Hindlimb muscle (tissue), 1 donor: ENCODE data around the gene GNB2. TPM values are rescaled to one million over a fixed set of nuclear protein-coding genes. Genes with fewer than 3 reads are reported as not detected.
"Not testable (repeated sequence)": the region's sequence is repeated elsewhere in the genome, so short reads cannot be mapped to it uniquely, and the experiment has no call there.

Source experiments
- DNase-seq: peaks from one replicate; pipeline ENCODE4 v3.0.0-alpha.2; 2013
- polyA plus RNA-seq: library from polyadenylated mRNA; unstranded; fragments of 120-200 nt; gene quantifications from one replicate; pipeline ENCODE4 v1.2.1, GENCODE V29; 2013; ENCODE audit not compliant: insufficient read length

GNB2 gene
- polyA plus RNA-seq, 1 donor, result 159 TPM

GRCh38 chr7:100665168-100665726, 8.3 kb upstream of the GNB2 start:
- no peak for DNase-seq

DNA sequence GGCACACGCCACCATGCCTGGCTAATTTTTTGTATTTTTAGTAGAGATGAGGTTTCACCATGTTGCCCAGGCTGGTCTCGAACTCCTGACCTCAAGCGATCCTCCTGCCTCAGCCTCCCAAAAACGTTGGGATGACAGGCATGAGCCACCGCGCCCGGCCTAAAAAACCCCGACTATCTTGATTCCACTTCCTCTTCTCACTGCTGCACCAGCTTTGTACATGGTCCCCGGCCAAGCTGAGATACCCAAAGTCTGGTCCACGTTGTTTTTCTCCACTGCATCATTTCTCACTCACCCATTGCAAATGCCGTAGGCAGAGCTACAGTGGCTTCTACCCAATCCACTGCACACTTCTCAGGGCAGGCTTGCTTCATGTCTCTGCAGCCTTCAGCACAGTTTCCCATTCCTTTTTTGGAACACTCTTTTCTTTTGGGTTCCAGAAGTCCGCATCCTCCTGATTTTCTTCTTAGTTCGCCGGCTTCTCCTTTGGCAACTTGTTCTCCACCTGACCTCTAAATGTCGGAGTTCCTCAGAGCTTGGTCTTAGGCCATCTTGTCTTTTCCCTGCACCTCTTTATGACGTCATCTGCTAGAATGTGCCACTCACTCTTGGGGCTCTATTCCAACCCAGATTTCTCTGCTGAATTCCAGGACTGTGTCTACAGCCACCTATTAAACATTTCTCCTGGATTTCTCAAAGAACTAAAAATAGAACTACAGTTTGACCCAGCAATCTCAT, 6.0 kb upstream of the GNB2 start:
- no peak for DNase-seq

DNA sequence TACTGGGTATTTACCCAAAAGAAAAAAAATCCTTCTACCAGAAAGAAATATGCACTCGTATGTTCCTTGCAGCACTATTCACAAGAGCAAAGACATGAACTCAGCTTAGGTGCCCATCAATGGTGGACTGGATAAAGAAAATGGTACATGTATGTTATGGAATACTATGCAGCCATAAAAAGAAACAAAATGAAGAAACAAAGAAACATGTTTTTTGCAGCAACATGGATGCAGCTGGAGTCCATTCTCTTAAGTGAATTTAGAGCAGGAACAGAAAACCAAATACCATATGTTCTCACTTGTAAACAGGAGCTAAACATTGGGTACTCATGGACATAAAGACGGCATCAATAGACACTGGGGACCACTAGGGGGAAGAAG, 5.5 kb upstream of the GNB2 start:
- DNase-seq, result no peak

DNA sequence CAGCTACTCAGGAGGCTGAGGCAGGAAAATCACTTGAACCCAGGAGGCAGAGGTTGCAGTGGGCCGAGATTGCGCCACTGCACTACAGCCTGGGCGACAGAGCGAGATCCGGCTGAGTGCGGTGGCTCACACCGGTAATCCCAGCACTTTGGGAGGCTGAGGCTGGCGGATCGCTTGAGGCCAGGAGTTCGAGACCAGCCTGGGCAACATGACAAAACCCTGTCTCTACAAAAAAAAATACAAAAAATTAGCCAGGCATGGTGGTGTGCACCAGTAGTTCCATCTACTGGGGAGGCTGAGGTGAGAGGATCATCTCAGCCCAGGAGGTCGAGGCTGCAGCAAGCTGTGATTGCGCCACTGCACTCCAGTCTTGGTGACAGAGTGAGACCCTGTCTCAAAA, 4.4 kb upstream of the GNB2 start:
- DNase-seq, result not testable (repeated sequence)

- DNase-seq, result no peak
These were observed 3.5 kb upstream of the GNB2 start for GRCh38 chr7:100670074-100670473.

DNA sequence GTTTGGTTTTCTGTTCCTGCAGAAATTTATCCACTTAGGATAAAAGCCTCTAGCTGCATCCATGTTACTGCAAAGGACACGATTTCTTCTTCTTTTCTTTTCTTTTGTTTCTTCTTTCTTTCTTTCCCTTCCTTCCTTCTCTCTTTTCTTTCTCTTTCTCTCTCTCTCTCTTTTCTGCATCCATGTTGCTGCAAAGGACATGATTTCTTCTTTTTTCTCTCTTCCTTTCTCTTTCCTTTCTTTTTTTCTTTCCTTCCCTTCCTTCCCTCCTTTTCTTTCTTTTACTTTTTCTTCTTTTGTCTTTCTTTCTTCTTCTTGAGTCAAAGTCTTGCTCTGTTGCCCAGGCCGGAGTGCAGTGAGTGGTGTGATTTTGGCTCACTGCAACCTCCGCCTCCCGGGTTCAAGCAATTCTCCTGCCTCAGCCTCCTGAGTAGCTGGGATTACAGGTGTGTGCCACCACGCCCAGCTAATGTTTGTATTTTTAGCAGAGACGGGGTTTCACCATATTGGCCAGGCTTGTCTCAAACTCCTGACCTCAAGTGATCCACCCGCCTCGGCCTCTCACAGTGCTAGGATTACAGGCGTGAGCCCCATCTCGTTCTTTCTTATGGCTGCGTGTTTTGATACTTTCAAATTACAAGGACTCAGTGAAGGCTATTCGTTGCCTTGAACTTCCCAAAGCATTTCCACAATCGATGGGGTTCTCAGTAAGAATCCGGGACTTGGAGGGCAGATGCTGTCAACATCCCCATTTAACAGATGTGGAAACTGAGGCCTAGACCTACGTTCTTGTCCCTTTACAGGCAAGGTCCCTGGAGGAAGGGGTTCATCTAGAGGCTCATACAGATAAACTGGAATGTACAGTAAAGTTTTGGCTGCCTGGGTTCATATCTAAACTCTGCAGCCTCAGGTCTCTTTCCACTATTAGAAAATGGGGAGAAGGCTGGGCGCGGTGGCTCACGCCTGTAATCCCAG, 1.9 kb upstream of the GNB2 start:
- DNase-seq, result no peak

GRCh38 chr7:100673942-100674410, 436 bp downstream of the GNB2 start:
- no peak for DNase-seq

- no peak for DNase-seq
These were observed 1.0 kb downstream of the GNB2 start for GRCh38 chr7:100674411-100675104.

DNA sequence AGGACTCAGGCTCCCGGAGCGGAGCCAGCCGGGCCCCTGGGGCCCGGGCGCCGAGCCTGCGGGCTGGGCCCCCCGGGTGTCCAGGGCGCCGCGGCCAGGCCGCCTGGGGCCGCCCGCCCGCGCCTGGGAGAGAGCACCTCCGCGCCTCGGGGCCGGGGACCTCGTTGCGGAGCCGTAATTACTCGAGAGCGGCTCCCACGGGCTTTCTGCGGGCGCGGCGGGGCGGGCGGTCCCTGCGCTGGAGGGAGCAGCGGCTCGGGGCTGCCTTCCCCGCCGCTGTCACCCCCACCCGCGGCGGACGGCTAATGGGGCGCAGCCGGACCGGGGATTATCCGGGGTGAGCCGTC, 1.5 kb downstream of the GNB2 start:
- no peak for DNase-seq

- peak; percentile 72 for DNase-seq
These were observed 2.2 kb downstream of the GNB2 start for GRCh38 chr7:100675581-100676350.

DNA sequence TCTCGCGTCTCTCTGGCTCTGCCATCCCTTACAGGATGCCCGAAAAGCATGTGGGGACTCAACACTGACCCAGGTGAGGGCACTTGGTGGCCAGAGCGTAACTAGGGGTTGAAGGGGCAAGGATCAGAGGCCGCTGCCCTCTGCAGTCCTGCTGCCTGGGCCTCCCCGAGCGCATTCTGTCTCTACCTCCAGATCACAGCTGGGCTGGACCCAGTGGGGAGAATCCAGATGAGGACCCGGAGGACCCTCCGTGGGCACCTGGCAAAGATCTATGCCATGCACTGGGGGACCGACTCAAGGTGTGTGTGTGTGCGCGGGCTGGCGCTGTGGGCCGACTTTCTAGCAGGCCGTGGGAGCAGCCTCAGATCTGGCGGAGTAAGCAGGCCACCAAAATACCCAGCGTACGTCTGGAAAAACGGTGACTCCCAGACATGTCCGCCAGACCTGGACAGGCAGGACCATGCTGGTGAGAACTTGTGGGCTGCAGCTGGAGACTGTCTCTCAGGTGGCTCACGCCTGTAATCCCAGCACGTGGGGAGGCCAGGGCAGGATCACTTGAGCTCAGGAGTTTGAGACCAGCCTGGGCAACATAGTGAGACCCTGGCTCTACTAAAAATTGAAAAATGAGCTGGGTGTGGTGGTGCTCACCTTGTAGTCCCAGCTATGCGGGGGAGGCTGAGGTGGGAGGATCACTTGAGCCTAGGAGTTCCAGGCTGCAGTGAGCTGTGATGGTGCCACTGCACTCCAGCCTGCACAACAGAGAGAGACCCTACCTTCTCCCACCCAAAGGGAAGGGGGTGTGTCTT, 3.2 kb downstream of the GNB2 start:
- no peak for DNase-seq

GRCh38 chr7:100677308-100678267, 4.0 kb downstream of the GNB2 start:
- DNase-seq, result no peak

- no peak for DNase-seq
These were observed 4.9 kb downstream of the GNB2 start for GRCh38 chr7:100678291-100678984.

- DNase-seq, result no peak
These were observed 5.8 kb downstream of the GNB2 start for GRCh38 chr7:100679129-100679926.

DNA sequence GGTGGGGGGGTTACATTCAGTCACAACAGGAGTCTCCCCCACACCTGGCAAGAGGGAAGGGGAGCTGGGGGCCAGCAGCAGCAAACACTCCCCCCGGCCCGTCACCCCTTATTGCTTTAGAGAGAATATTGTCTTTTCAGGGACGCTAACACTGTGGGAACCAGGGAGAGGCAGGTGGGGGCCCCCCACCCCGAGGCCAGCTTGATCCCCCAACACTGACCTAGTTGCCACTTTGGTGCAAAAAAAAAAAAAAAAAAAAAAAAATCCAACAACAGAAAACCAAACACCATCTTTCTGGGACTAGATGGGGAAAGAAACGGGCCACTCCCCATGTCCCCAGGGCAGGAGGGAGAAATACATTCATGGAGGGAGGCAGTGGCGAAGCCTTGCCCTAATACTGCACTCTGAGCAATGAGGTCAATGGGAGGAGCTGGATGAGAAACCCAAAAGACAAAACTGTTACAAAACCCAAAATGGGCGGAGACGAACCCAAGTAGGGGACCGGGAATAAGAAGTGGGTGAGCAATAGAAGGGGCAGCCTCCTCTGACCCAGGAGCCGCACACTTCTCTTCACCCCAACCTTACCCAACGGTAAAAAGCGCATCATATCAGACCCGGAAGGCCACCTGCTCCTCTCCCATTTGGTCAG, 6.5 kb downstream of the GNB2 start:
- no peak for DNase-seq

DNA sequence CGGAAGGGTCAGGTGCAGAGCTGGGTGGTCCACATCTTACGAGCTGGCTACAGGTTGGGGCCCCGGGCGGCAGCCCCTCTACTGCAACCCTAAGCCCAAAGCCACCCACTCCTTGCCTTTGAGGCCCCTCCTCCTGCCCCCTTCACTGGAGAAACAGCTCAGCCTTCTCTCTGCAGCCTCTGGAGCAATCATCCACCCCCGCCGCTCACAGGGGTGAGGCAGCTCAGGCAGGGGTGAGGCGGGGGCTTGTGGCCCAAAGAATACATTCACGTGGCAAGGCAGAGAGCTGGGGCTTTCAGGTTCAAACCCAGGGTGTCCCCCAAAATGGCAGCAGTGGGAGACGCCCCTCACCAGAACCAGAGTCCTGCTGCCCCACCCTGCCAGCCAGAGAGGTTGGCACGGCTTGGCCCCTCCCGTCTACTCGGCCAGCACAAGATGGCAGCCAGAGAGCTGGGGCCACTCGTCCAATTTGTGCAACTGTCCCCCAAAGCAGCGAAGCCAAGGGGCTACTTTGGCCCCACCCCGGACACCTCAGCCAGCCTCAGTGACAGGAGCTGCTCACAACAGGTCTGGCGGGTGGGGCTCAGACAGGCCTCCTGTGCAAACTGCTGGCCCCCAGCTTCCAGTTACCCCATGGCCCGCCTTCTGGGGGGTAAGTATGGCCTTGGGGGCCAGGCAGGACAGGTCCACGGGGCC, 7.2 kb downstream of the GNB2 start:
- DNase-seq, result no peak
